Ascending aorta (tissue), 2 donors: ENCODE measurements around the gene ZNF484. TPM values are rescaled to one million over a fixed set of nuclear protein-coding genes. Genes with fewer than 3 reads are reported as not detected.
"Not testable (repeated sequence)": the region's sequence is repeated elsewhere in the genome, so short reads cannot be mapped to it uniquely, and the experiment has no call there.

Experiments
- DNase-seq, 2 donors: peaks; one replicate each; pipeline ENCODE4 v3.0.0-alpha.2; 2019; ENCODE audit warnings: low spot score in 2 of 2
- H3K27ac ChIP-seq, 2 donors: fragments of 200-600 bp; sonication (generic); one replicate each; pipeline ENCODE4 v1.5.1; 2016 to 2017; ENCODE audit warnings: mild to moderate bottlenecking in 1 of 2
- H3K27me3 ChIP-seq: fragments of 200-600 bp; sonication (generic); one replicate; pipeline ENCODE4 v1.5.1; 2017
- H3K36me3 ChIP-seq, 2 donors: fragments of 200-600 bp; sonication (generic); one replicate each; pipeline ENCODE4 v1.5.1; 2016
- H3K4me1 ChIP-seq, 2 donors: fragments of 200-600 bp; sonication (generic); one replicate each; pipeline ENCODE4 v1.5.1; 2016 to 2017; ENCODE audit warnings: mild to moderate bottlenecking in 1 of 2
- H3K4me3 ChIP-seq, 2 donors: fragments of 200-600 bp; sonication (generic); one replicate each; pipeline ENCODE4 v1.5.1; 2016 to 2017; ENCODE audit warnings: mild to moderate bottlenecking in 1 of 2
- H3K9me3 ChIP-seq, 2 donors: fragments of 200-600 bp; sonication (generic); one replicate each; pipeline ENCODE4 v1.5.1; 2016
- CTCF ChIP-seq, 3 experiments: fragments of 200-600 bp in 2 of 3; fragments of 450-650 bp in 1 of 3; sonication (generic) in 2 of 3; IDR thresholded peaks; one replicate each; pipeline ENCODE4 v1.5.1; 2016 to 2019; ENCODE audit warnings: antibody characterized with exemption in 3 of 3, mild to moderate bottlenecking in 1 of 3, moderate library complexity in 1 of 3
- intact Hi-C: fragments of 100-400 bp; cut with DNase I; formaldehyde crosslinking; loops from one replicate; pipeline ENCODE4 v1.15.1; 2023
- total RNA-seq: library from RNA; depleted of rRNA; stranded (reverse); fragments of >200 nt; gene quantifications from one replicate; pipeline ENCODE4 v1.1.0, GENCODE V29; 2016

ZNF484 gene
- total RNA-seq, 1 donor from 2014 or later = 16.9 TPM

GRCh38 chr9:92887880-92888338 is 10.1 kb upstream of the ZNF484 start:
- H3K27ac ChIP-seq = no peak overlapping the region
- no peak for TF ChIP-seq CTCF (IDR thresholded peaks at IDR 0.05)
- intact Hi-C loops = no loop called here
- no peak for DNase-seq
- H3K36me3 ChIP-seq = no peaks in the 10 kb centered on the region
- H3K9me3 ChIP-seq = no peaks in the 10 kb centered on the region
- H3K4me1 ChIP-seq = no peaks in the 10 kb centered on the region
- H3K27me3 ChIP-seq = no peaks in the 10 kb centered on the region
- no peak overlapping the region for H3K4me3 ChIP-seq

GRCh38 chr9:92886846-92887610 is 9.2 kb upstream of the ZNF484 start:
- H3K4me3 ChIP-seq, H3K27me3 ChIP-seq, H3K9me3 ChIP-seq, H3K36me3 ChIP-seq, intact Hi-C loops, H3K4me1 ChIP-seq, H3K27ac ChIP-seq, DNase-seq: not testable (repeated sequence)

GRCh38 chr9:92883666-92884405 is 6.0 kb upstream of the ZNF484 start:
- H3K27ac ChIP-seq, intact Hi-C loops, H3K36me3 ChIP-seq, H3K4me3 ChIP-seq, H3K27me3 ChIP-seq, H3K4me1 ChIP-seq, H3K9me3 ChIP-seq, DNase-seq: not testable (repeated sequence)

- Histone ChIP-seq H3K27ac (no peak overlapping the region), H3K27me3 (no peaks in the 10 kb centered on the region), H3K36me3 (no peaks in the 10 kb centered on the region), H3K4me3 (no peak overlapping the region), H3K9me3 (no peaks in the 10 kb centered on the region), H3K4me1 (no peaks in the 10 kb centered on the region)
- intact Hi-C loops = no loop called here
- no peak for DNase-seq
- no peak for TF ChIP-seq CTCF (IDR thresholded peaks at IDR 0.05)
Measured at GRCh38 chr9:92882276-92882675, 4.4 kb upstream of the ZNF484 start.

- TF ChIP-seq CTCF (IDR thresholded peaks at IDR 0.05) = no peak
- Histone ChIP-seq H3K9me3 (no peaks in the 10 kb centered on the region), H3K4me3 (no peak overlapping the region), H3K36me3 (peaks cover 0 to 4% of the 10 kb centered on the region in 2 donors), H3K27me3 (no peaks in the 10 kb centered on the region), H3K4me1 (peaks cover 0 to 6% of the 10 kb centered on the region in 2 donors), H3K27ac (no peak overlapping the region)
- intact Hi-C loops = loop anchor here (5.0 kb wide), 2 partner anchors 177 to 577 kb away; partner anchors contain the start of genes FAM120A and FAM120AOS
- no peak for DNase-seq
Measured at GRCh38 chr9:92875373-92875772, 2.5 kb downstream of the ZNF484 start.

GRCh38 chr9:92870289-92870688 is 7.5 kb downstream of the ZNF484 start:
- no peaks in the 10 kb centered on the region for H3K27me3 ChIP-seq
- TF ChIP-seq CTCF (IDR thresholded peaks at IDR 0.05) = no peak
- H3K36me3 ChIP-seq = peaks cover 13 to 23% of the 10 kb centered on the region in 2 donors
- no peak overlapping the region for H3K4me3 ChIP-seq
- no peaks in the 10 kb centered on the region for H3K4me1 ChIP-seq
- intact Hi-C loops = no loop called here
- H3K27ac ChIP-seq = no peak overlapping the region
- DNase-seq = no peak
- H3K9me3 ChIP-seq = no peaks in the 10 kb centered on the region

- H3K4me1 ChIP-seq, H3K9me3 ChIP-seq, intact Hi-C loops, H3K27me3 ChIP-seq, H3K4me3 ChIP-seq, DNase-seq, H3K27ac ChIP-seq: not testable (repeated sequence)
- H3K36me3 ChIP-seq = peaks cover 12 to 23% of the 10 kb centered on the region in 2 donors
Measured at GRCh38 chr9:92866600-92866999, 11.2 kb downstream of the ZNF484 start.
